ENCODE results near the gene SMG9.

SMG9 gene

DNA sequence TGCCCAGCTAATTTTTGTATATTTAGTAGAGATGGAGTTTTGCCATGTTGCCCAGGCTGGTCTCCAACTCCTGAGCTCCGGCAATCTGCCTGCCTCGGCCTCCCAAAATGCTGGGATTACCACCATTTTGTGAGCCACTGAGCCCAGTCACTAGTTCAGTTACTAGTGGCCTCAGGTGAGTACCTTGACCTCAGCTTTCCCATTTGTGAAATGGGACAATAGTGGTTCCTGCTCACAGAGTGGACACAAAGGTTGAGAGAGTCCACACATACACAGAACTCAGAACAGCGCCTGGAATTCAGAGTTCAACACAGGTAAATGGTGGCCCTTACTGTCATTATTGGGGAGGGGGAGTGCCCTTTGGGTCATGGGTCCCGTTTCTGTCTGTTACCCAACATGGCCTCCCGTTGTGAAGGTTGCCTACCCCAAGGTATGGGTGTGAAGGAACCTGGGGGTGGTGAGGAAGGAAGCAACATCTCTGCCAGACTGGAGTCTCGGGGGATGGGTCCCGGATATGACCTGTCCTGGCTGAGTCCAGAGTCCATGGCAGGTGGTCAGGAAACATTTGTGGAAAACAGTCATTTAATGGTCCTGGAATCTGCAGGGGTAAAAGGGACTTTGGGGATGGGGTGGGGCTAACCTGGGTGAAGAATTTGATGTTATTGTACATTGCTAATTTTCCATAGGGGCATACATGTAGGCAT lies 50.6 kb downstream of the SMG9 start:
- H3K36me3 ChIP-seq: no peaks in the 10 kb centered on the region
- TF ChIP-seq, protein P1, sequence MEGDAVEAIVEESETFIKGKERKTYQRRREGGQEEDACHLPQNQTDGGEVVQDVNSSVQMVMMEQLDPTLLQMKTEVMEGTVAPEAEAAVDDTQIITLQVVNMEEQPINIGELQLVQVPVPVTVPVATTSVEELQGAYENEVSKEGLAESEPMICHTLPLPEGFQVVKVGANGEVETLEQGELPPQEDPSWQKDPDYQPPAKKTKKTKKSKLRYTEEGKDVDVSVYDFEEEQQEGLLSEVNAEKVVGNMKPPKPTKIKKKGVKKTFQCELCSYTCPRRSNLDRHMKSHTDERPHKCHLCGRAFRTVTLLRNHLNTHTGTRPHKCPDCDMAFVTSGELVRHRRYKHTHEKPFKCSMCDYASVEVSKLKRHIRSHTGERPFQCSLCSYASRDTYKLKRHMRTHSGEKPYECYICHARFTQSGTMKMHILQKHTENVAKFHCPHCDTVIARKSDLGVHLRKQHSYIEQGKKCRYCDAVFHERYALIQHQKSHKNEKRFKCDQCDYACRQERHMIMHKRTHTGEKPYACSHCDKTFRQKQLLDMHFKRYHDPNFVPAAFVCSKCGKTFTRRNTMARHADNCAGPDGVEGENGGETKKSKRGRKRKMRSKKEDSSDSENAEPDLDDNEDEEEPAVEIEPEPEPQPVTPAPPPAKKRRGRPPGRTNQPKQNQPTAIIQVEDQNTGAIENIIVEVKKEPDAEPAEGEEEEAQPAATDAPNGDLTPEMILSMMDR (IDR thresholded peaks at IDR 0.05): no peak
- H3K27ac ChIP-seq: no peak overlapping the region
- peaks cover 30 to 33% of the 10 kb centered on the region in 2 experiments for H3K4me1 ChIP-seq (ENCODE audit: control insufficient read depth in 1 of 2, insufficient read depth in 1 of 2, low read depth in 1 of 2, low read length in 1 of 2)
- peaks cover 5% of the 10 kb centered on the region for H3K27me3 ChIP-seq
- no peaks in the 10 kb centered on the region for H3K9me3 ChIP-seq
- no peak overlapping the region for H3K4me3 ChIP-seq (ENCODE audit: low read depth in 1 of 2, low read length in 1 of 2)

DNA sequence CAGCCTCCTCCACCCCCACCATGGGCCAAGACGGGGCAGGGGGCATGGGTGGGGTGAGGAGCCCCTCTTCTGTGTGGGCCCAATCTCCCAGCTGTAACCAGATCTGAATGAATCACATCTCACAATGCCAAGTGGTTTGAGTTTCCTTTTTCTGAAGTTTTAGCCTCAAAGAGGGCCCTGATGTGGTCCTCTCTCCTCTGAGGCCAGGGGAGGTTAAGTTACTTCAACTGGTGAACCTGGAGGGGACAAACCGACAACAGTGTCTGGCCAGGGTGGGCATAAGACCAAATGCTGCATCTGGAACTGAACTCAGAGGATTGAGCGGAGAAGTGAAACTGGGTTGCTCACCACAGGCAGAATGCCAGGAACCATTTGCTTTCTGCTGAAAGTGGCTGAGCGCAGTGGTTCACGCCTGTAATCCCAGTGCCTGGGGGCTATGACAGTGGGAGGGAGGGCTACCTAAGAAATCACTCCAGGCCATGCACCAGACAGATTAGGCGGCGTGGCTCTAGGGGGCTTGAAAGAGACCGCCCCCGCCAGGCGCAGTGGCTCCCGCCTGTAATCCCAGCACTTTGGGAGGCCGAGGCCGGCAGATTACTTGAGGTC lies 54.3 kb downstream of the SMG9 start:
- Histone ChIP-seq H3K27me3 (peaks cover 19% of the 10 kb centered on the region), H3K4me3 (ENCODE audit: low read depth in 1 of 2, low read length in 1 of 2) (peak overlapping the region; percentile 50 to 61), H3K36me3 (no peaks in the 10 kb centered on the region), H3K9me3 (no peaks in the 10 kb centered on the region), H3K27ac (peak overlapping the region; percentile 99), H3K4me1 (ENCODE audit: control insufficient read depth in 1 of 2, insufficient read depth in 1 of 2, low read depth in 1 of 2, low read length in 1 of 2) (peaks cover 36 to 43% of the 10 kb centered on the region in 2 experiments)
- TF ChIP-seq, protein P1 (IDR thresholded peaks at IDR 0.05): no peak

DNA sequence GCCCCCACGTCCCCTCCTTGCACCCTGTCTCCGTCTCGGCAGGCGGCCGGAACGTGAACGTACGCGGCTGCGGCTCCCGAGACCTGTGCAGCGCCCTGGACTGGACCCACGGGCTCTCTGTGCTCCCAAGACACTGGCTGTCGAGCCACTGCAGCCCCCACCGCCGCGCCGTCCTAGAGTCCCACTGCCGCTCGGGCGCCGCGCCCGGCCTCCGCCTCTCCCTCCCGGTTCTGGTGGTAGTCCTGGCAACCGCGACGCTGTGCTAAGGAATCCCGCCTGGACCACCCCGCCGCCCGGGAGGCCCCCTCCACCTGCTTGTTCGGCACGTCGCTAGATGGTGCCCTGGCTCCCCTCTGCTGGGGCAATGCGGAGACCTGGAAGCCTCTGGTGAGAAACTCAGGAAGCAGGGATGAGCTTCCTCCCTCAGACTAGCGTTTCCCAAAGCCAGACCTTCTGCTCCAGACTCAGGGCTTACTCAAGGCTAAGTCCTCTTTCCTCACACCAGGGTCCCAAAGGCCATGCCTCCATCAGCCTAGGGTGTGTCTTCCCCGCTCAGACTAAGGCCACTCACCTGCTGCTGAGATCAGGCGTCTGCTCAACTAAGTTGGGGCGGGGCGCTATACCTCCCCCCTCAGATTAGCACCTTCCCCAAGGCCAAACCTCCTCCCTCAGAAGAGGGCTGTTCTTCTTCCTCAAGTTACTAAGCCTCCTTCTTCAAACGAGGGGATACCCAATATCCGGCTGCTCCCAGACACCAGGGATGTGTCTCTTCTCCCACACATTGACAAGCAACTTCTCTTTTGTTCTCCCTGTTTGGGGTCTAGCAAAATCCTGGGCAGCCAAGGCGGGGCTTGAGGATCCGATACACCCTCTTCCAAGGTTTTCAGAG lies 55.0 kb downstream of the SMG9 start:
- Histone ChIP-seq H3K4me1 (ENCODE audit: control insufficient read depth in 1 of 2, insufficient read depth in 1 of 2, low read depth in 1 of 2, low read length in 1 of 2) (peaks cover 41 to 49% of the 10 kb centered on the region in 2 experiments), H3K9me3 (no peaks in the 10 kb centered on the region), H3K36me3 (no peaks in the 10 kb centered on the region), H3K4me3 (ENCODE audit: low read depth in 1 of 2, low read length in 1 of 2) (peak overlapping the region; percentile 50 to 61), H3K27ac (peak overlapping the region; percentile 99), H3K27me3 (peaks cover 19% of the 10 kb centered on the region)
- TF ChIP-seq, protein P1 (IDR thresholded peaks at IDR 0.05): no peak

DNA sequence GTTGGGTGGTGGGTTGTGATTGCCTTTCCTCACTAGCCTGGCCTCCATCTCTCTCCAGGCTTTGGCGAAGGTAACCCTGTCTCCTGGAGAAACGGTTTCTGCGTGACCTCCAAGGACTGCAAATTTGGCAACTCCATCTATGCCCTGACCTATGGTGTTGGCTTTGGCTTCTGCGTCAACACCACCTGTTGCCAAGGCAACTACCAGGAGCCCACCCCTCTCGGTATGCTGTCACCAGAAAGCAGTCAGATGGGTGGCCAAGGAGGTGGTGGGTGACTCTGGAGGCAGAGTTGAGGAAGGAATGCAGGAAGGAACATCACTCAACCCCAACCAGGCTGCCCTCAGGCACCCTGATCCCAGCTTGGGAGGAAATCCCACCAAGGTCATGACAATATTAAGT lies 57.5 kb downstream of the SMG9 start:
- H3K36me3 ChIP-seq: no peaks in the 10 kb centered on the region
- TF ChIP-seq, protein P1 (IDR thresholded peaks at IDR 0.05): no peak

DNA sequence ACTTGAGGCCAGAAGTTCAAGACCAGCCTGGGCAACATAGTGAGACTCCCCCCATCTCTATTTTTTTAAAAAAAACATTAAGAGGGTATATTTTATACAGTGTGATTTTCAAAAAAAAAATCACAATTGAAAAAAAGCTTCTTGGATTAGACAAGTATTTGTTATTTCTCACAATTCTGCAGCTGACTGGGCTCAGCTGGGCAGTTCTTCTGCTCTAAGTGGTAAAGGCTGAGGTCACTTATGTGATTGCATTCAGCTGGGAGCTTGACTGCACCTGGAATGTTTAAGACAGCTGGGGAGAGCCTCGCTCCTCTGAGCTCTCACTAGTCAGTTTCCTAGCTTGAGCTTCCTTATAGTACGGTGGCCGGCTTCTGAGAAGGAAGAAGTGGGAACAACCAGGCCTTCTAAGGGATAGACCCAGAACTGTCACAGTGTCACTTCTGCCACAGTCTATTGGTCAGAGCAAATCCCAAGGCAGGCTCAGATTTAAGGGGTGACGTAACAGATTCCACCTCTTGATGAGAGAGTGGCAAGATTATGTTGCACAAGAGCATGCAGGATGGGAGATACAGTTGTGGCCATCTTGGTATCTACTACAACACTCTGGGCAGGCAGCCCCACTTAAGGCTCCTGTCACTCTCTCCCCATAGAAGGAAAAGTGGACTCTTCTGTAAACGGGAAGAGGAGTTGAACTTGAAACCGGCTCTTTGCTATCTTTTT lies 58.6 kb downstream of the SMG9 start:
- TF ChIP-seq, protein P1 (IDR thresholded peaks at IDR 0.05): no peak
- Histone ChIP-seq H3K4me3 (ENCODE audit: low read depth in 1 of 2, low read length in 1 of 2) (no peak overlapping the region), H3K9me3 (no peaks in the 10 kb centered on the region), H3K27ac (peak overlapping the region; percentile 59), H3K36me3 (no peaks in the 10 kb centered on the region), H3K27me3 (peaks cover 19% of the 10 kb centered on the region), H3K4me1 (ENCODE audit: control insufficient read depth in 1 of 2, insufficient read depth in 1 of 2, low read depth in 1 of 2, low read length in 1 of 2) (peaks cover 67 to 72% of the 10 kb centered on the region in 2 experiments)

More for the DNA sequence above, 57.5 kb downstream of the SMG9 start:
- Histone ChIP-seq H3K27ac (no peak overlapping the region), H3K4me3 (ENCODE audit: low read depth in 1 of 2, low read length in 1 of 2) (no peak overlapping the region), H3K4me1 (ENCODE audit: control insufficient read depth in 1 of 2, insufficient read depth in 1 of 2, low read depth in 1 of 2, low read length in 1 of 2) (peaks cover 66 to 72% of the 10 kb centered on the region in 2 experiments), H3K27me3 (peaks cover 19% of the 10 kb centered on the region), H3K9me3 (no peaks in the 10 kb centered on the region)
